Measurements from ENCODE around the gene MOSPD2.

DNA sequence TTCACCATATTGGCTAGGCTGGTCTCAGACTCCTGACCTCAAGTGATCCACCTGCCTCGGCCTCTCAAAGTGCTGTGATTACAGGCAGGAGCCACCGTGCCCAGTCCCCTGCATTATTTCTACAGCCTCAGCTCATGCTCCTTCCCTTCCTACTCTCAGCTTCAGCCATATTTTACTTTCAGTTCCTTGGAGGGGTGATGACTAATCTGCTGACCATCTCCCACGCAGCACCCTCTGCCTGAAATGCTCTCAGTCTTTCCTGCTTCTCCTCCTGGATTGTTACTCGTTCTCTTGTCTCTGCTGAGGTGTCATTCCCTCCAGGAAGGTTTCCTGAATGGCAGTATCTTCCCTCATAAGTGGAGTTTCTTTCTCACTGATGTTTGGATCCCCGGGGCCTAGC, 63.3 kb downstream of the MOSPD2 start:
- TF ChIP-seq POLR2A (IDR thresholded peaks at IDR 0.05; ENCODE audit: low read length) (no peak), GATA1 (IDR thresholded peaks at IDR 0.05; ENCODE audit: low read depth, low read length) (no peak)

Measured in erythroblast (primary cell).